HepG2 (cell line): ENCODE results near the gene NUP85. TPM values are rescaled to one million over a fixed set of nuclear protein-coding genes. Genes with fewer than 3 reads are reported as not detected.
A peak's percentile ranks its signal among the peaks of the same experiment; 100 is the strongest.

Source experiments
- HHEX ChIP-seq: IDR thresholded peaks from 2 replicates; pipeline ENCODE4 v1.6.1; 2016; ENCODE audit warnings: control low read depth
- HNF1A ChIP-seq, 2 experiments: sonication (generic) in 1 of 2; formaldehyde crosslinking in 1 of 2; IDR thresholded peaks; 2 replicates each; pipeline versions ENCODE4 v1.4.0 to v1.6.1; 2016 to 2020; ENCODE audit warnings: borderline replicate concordance in 1 of 2, low read depth in 1 of 2, mild to moderate bottlenecking in 1 of 2, missing genetic modification reagents in 1 of 2
- HNRNPH1 ChIP-seq: fragments of 200-400 bp; formaldehyde crosslinking; optimal IDR thresholded peaks from 2 replicates; pipeline ENCODE3; 2017; ENCODE audit warnings: mild to moderate bottlenecking, low read depth, low read length
- KMT2A ChIP-seq: sonication (generic); formaldehyde crosslinking; IDR thresholded peaks from 2 replicates; pipeline ENCODE4 v1.4.0; 2020; ENCODE audit warnings: missing genetic modification reagents
- KMT2B ChIP-seq: IDR thresholded peaks from 2 replicates; pipeline ENCODE4 v1.6.1; 2016; ENCODE audit warnings: missing genetic modification reagents, missing compliant biosample characterization
- NCOA5 ChIP-seq: sonication (generic); formaldehyde crosslinking; IDR thresholded peaks from 2 replicates; pipeline ENCODE4 v1.4.0; 2020; ENCODE audit warnings: missing genetic modification reagents
- PBX2 ChIP-seq: IDR thresholded peaks from 2 replicates; pipeline ENCODE4 v1.6.1; 2016; ENCODE audit warnings: control low read depth
- POLR2G ChIP-seq: fragments of 200-400 bp; formaldehyde crosslinking; IDR thresholded peaks from 2 replicates; pipeline ENCODE4 v1.6.1; 2018; ENCODE audit warnings: mild to moderate bottlenecking, low read depth, low read length, moderate library complexity
- RBAK ChIP-seq: sonication (generic); formaldehyde crosslinking; IDR thresholded peaks from 2 replicates; pipeline ENCODE4 v1.5.1; 2020; ENCODE audit warnings: mild to moderate bottlenecking, missing genetic modification reagents
- SOX13 ChIP-seq, 3 experiments: fragments of 450-650 bp in 1 of 3; sonication (generic) in 1 of 3; formaldehyde crosslinking in 1 of 3; IDR thresholded peaks in 2 of 3; conservative IDR thresholded peaks in 1 of 3; 2 replicates each; pipeline versions ENCODE4 v1.5.0 to v1.6.1; 2016 to 2020; ENCODE audit warnings: antibody characterized with exemption in 1 of 3, mild to moderate bottlenecking in 1 of 3, missing compliant biosample characterization in 1 of 3, missing genetic modification reagents in 1 of 3, moderate library complexity in 1 of 3
- SOX5 ChIP-seq: IDR thresholded peaks from 2 replicates; pipeline ENCODE4 v1.6.1; 2016; ENCODE audit warnings: borderline replicate concordance
- SSRP1 ChIP-seq: IDR thresholded peaks from 2 replicates; pipeline ENCODE4 v1.6.1; 2016; ENCODE audit warnings: control low read depth
- SYNCRIP ChIP-seq: fragments of 200-400 bp; formaldehyde crosslinking; IDR thresholded peaks from 2 replicates; pipeline ENCODE4 v1.6.1; 2018; ENCODE audit warnings: mild to moderate bottlenecking, low read depth, low read length; ENCODE audit not compliant: insufficient read depth
- TSC22D2 ChIP-seq: sonication (generic); formaldehyde crosslinking; IDR thresholded peaks from 2 replicates; pipeline ENCODE4 v1.5.1; 2020; ENCODE audit warnings: missing genetic modification reagents, mild to moderate bottlenecking, borderline replicate concordance
- ZNF660 ChIP-seq: sonication (generic); formaldehyde crosslinking; IDR thresholded peaks from 2 replicates; pipeline ENCODE4 v1.5.1; 2020; ENCODE audit warnings: mild to moderate bottlenecking, low read depth, missing genetic modification reagents, borderline replicate concordance
- ZNF770 ChIP-seq: sonication (generic); formaldehyde crosslinking; IDR thresholded peaks from 2 replicates; pipeline ENCODE4 v1.5.0; 2020; ENCODE audit warnings: mild to moderate bottlenecking, missing genetic modification reagents
- ZNF878 ChIP-seq: sonication (generic); formaldehyde crosslinking; IDR thresholded peaks from 2 replicates; pipeline ENCODE4 v1.8.1; 2023; ENCODE audit warnings: mild to moderate bottlenecking, missing genetic modification reagents, moderate library complexity
- polyA plus RNA-seq, 8 experiments: library from polyadenylated mRNA; depleted of rRNA in 3 of 8; stranded (reverse) in 7 of 8; unstranded in 1 of 8; fragments of >200 nt; fragmentation: Illumina TruSeq in 4 of 8; extraction: Trizol in 4 of 8; gene quantifications; 2 replicates each; pipeline versions ENCODE4 v1.2.1 to v1.2.3, GENCODE V29; 2011 to 2016; ENCODE audit warnings: low read depth in 4 of 8, missing spikeins in 1 of 8, mixed read lengths in 1 of 8; ENCODE audit not compliant: insufficient read depth in 1 of 8
- total RNA-seq, 5 experiments: library from RNA; depleted of rRNA; stranded (reverse); fragments of >200 nt; fragmentation: Illumina TruSeq; extraction: Trizol; gene quantifications; 2 replicates each; pipeline ENCODE4 v1.2.3, GENCODE V29; 2016; ENCODE audit warnings: low read depth in 1 of 5

Gene NUP85
- total and polyA plus RNA-seq, 2 of the 13 experiments (the other 11 are each of a cell fraction or from before 2014, with no cell fraction given) = 89.1 to 124 TPM

GRCh38 chr17:75182569-75183436, 22.7 kb upstream of the NUP85 start, which contains the start of gene SUMO2 (continued):
- TF ChIP-seq RBAK (CRISPR knock-in tag) = no peak
- peak; percentile 87 for TF ChIP-seq KMT2A (CRISPR knock-in tag)
- TF ChIP-seq TSC22D2 (CRISPR knock-in tag) = no peak
- TF ChIP-seq HHEX (CRISPR knock-in tag) = no peak
- no peak for TF ChIP-seq SOX13 (IDR thresholded peaks at IDR 0.05)
- TF ChIP-seq SOX13 (CRISPR knock-in tag; conservative IDR thresholded peaks at IDR 0.05 in 1 of 2, IDR thresholded peaks at IDR 0.05 in 1 of 2) = peak in 1 of 2 experiments; percentile 42; a peak in 1 of 4 replicates
- no peak for TF ChIP-seq SYNCRIP
- TF ChIP-seq HNRNPH1 = no peak
- TF ChIP-seq KMT2B (CRISPR knock-in tag) = peak; percentile 82
- TF ChIP-seq NCOA5 (CRISPR knock-in tag) = no peak
- TF ChIP-seq HNF1A (IDR thresholded peaks at IDR 0.05; ENCODE audit: low read depth) = no peak
- TF ChIP-seq HNF1A (CRISPR knock-in tag; IDR thresholded peaks at IDR 0.05; ENCODE audit: borderline replicate concordance) = no peak; the same call in 1 of the 2 replicates
- TF ChIP-seq SSRP1 (CRISPR knock-in tag) = peak; percentile 42; the same call in 1 of the 2 replicates
- TF ChIP-seq POLR2G = peak; percentile 77
- peak; percentile 19; the same call in 1 of the 2 replicates for TF ChIP-seq ZNF770 (CRISPR knock-in tag)
- TF ChIP-seq PBX2 = no peak
- TF ChIP-seq ZNF878 (CRISPR knock-in tag) = no peak
- no peak for TF ChIP-seq ZNF660 (CRISPR knock-in tag)
- TF ChIP-seq SOX5 (CRISPR knock-in tag) = peak; percentile 11; the same call in 1 of the 2 replicates
